ENCODE results near the gene DCTN1.

Gene DCTN1

GRCh38 chr2:74327627-74328026, 52.5 kb downstream of the DCTN1 start:
- H3K4me3 ChIP-seq (ENCODE audit: low read depth, low read length): no peak overlapping the region

- no peak overlapping the region for H3K4me3 ChIP-seq (ENCODE audit: low read depth, low read length)
Observed at GRCh38 chr2:74327199-74327598, 52.9 kb downstream of the DCTN1 start.

DNA sequence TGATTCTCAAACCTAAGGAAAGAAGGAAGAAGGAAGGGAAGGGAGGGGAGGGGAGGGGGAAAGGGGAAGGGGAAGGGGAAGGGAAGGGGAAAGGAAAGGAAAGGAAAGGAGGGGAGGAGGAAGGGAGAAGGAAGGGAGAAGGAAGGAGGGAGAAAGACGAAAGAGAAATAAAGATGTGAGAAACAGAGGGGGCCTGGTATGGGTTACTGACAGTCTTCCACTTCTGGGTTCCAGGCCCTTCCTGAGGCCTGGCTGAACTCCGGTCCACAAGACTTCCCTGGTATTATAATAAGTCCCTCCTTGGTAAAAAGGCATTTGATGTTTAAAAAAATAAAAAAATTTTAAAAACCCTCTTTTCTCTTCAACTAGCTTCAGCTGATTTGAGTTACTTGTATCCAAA, 54.3 kb downstream of the DCTN1 start:
- no peak overlapping the region for H3K4me3 ChIP-seq (ENCODE audit: low read depth, low read length)

- H3K4me3 ChIP-seq (ENCODE audit: low read depth, low read length): no peak overlapping the region
Observed at GRCh38 chr2:74321737-74322136, 58.4 kb downstream of the DCTN1 start.

- H3K4me3 ChIP-seq (ENCODE audit: low read depth, low read length): no peak overlapping the region
Observed at GRCh38 chr2:74317701-74318100, 62.4 kb downstream of the DCTN1 start.

DNA sequence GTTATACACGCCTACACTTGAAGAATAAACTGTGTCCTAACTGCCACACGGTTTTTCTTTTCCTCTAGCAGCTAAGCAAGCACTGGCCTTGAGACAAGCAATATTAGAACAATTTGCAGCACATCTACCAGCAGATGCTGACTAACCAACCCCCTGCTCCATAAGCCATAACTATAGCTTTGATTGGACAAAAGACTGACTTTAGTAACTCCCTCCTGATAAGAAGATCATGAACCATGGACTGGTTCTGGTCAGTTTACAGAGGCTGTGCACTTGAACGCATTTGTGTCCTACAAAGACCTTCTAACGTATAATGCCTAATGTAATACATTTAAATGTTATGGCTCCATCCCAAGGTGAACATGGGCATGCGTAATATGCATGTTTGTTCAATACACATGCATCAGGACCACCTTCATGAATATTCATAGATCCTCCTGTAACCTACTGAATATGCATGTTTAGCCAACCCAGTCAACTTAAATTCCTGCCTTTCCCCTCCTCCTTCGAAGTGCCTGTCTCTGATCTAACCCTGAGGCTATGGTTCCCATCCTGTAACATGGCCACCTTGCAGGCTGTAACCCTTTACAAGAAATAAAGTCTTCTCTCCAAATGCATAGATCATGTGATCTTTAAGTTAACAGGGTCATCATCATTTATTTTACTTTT, 63.4 kb downstream of the DCTN1 start:
- no peak overlapping the region for H3K4me3 ChIP-seq (ENCODE audit: low read depth, low read length)

- H3K4me3 ChIP-seq (ENCODE audit: low read depth, low read length): no peak overlapping the region
Observed at GRCh38 chr2:74314107-74314506, 66.0 kb downstream of the DCTN1 start.

DNA sequence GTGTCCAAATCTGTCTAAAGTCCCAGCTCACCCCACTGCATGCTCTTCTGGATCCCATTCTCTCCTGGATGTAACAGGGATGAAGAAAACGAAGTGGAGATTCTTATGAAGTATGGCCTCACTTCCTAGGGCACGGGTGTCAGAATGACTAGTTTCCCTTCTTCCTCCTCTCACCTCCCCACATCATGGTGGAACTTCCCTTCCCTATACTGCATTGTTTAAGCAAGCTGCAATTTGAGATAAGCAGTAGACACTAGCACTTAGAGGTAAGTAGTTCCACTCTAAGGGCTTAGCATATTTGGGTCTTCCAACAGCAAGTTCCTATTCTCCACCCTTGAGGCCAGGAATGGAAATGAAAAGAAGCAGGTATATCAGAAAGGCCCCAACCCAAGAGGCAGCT, 66.6 kb downstream of the DCTN1 start:
- H3K4me3 ChIP-seq (ENCODE audit: low read depth, low read length): no peak overlapping the region

GRCh38 chr2:74312913-74313312, 67.2 kb downstream of the DCTN1 start:
- H3K4me3 ChIP-seq (ENCODE audit: low read depth, low read length): no peak overlapping the region
